HG03520 (cell line): Measurements from ENCODE around the gene INKA2.

ENCODE experiments used
- ATAC-seq: cut with Tn5 transposase; IDR thresholded peaks from one replicate; pipeline ENCODE4 v1.9.1; 2021; ENCODE audit warnings: mild to moderate bottlenecking, moderate library complexity; ENCODE audit not compliant: unreplicated experiment

Gene INKA2

DNA sequence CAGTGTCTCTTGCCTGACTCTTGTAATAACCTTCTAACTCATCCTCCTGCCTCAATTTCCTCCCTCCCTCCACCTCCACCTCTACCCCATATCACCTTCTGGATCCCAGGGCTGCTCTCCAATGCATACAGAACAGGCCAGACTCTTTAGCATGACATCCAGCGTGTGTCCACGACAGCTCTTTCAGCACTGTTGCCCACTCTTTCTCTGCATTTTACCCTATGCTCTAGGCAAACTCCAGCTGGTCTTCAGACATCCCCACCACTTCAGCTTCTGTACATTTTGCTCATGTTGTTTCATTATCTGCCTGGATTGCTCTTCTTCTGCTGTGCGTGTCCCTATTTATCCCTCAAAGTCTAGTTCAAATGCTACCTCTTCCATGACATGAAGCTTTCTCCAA, 4.8 kb downstream of the INKA2 start:
- ATAC-seq, result no peak

DNA sequence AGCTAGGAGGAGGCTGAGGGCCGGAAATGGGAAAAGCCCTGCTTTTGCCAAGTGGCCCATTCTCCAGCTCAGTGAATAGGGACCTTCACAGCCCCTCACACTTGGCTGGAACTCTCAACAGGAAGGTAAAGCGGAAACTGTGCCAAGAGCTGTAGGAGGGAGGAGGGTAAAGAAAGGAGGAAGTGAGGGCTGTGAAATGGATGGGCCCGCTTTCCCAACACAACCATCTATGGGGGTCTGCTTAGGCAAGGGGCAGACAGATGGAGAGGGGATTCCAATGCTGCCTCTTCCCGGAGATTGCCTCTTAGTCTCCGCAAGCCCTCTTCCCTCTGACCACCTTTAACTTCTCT, 5.2 kb downstream of the INKA2 start:
- ATAC-seq, result no peak

DNA sequence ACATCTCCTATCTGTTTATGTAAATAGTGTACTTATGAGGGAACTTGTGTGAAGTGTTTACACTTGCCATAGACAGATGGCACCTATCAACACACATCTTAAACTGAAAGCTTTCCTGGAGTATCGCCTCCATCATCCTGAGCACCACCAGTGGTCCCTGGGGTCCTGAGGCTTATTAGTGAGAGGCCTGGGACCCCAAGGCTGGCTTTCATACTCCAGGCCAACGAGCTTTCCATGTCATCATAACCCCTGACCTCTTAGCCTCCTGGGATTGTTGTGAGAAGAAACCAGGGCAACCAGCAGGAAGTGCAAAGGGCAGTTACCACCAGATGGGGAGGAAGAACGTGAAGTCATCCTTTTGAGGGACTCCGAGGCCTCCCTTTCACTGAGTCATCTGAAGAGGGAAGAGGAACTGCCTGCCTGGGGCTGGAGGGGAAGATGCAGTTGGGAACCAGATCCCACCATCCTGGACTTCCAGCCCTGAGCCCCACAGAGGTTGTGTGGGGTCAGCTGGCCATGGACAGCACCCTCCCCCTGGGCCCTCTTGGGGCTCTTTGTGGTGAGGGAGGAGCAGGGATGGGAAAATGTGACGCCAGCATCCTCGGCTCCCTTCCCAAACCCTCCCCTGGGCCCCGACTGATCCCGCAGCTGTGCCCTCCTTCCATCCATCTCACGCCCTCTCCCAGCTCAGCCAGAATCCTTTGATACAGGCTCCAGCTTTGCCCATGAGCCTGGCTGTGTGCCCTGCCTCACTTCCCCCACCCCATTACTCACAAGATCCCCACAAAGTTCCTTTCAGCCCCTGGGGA, 5.8 kb downstream of the INKA2 start:
- ATAC-seq, result no peak

DNA sequence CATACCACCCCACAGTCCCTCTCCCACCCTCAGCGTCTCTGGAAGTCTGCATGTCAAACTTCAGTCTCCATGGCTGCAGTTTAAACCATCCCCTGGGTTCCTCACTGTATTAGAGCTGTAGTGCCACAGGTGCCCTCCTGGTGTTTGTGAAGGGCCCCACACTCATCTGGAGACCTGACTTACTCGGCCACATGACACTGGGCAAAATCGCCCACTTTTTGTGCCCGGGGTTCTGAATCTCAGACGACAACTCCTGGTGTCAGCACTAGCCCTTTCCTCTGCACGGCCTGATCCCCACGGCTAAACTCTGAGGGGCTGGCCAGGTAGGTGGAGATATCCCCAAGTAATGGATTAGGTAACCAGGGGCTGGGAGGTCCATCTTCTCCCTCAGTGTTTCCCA, 6.5 kb downstream of the INKA2 start:
- no peak for ATAC-seq

DNA sequence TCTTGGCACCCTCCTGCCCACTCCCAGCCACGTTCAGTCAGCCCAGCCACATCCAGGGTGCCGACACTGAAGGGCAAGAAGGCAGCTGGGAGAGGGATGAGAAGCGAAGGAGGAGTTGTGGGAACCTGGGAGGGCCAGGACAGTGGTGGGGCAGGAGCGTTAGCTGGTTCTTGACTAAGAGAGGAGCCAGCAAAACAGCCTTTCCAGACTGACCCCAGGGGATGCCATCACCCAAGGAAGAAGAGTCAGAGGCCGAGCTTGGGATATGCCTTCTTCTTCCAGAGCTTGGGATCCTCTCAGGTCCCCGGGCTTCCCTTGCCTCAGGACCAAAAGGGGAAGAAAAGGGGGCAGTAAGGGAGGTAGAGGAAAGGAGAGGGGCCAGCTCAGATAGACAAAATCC, 7.2 kb downstream of the INKA2 start:
- ATAC-seq, result no peak

DNA sequence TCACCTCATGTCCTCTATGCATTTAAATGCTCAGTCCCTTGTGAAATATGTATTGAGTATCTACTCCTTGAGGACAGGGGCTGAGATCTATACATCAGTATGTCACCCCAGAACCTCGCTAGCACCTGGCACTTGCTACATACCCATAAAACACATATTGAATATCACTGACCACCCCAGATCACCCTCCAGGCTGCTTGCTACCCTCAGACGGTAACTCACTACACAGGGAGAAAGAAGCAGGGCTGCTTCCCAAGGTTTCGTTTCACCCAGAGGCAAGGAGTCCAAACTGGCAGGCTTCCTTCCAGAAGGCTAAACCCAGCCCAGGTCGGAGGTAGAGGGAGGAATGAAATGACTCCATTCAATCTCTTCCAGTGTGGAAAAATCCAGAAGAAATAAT, 8.5 kb downstream of the INKA2 start:
- no peak for ATAC-seq

DNA sequence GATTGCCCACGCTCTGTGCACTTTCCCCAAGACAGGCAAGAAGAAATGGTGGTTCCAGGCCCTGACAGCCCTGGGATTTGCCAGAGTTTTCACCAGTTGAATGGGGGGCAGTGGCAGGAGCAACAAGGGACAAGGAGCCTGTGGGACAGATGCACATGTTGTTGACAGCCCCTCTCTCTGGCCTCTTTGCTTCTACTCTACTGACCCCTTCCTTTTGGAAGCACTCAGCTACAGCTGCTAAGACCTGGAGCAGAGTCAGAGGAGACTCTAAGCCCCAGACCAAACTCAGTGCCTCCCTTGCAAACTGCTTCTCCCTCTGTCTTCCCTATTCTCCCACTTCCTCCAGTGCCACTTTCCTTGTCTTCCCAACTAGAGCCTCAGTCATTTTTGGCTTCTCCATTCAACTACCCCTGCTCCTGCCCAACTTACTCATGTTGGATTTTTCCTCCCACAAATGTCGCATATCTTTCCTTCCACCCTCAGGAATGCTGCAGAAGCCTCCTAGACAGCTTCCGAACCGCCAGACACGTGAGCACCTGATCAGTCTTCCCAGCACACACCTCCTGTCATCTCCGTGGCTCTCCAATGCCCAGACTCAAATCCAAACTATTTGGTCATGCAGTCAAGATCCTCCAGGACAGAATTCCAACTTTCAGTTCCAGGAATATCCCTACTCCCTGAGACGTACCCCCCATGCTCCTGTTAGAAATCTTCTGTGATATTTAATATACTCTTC, 9.1 kb downstream of the INKA2 start:
- no peak for ATAC-seq

DNA sequence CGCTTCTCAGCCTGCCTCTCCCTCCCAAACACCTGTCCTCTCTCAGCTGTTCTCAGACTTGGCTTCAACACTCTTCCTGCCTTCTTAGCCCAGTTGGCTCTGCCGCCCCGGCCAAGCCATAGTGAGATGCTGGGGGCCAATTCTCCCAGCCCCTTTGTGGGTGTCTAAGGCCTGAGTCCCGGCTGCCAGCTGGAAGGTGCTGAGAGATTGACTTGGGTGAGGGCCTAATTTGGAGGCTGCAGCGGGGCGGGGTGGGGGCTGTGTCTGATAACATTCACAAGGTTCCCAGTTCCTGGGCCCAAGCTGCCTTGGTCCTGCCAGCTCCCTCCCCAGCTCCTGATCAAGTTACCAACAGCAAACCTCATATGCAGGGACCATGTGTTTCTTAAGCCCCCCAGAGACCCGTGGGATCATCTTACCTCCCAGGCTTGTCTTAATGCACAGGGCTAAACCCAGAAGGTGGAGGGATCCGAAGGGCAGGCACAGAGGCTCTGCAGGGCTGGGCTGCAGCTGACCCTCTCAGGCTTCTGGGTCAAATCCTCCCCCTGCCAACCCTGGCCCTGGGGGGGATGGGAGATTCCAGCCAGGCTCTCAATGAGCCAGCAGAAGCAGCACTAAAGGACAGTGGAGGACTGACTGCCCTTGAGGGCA, 9.8 kb downstream of the INKA2 start:
- ATAC-seq, result no peak

DNA sequence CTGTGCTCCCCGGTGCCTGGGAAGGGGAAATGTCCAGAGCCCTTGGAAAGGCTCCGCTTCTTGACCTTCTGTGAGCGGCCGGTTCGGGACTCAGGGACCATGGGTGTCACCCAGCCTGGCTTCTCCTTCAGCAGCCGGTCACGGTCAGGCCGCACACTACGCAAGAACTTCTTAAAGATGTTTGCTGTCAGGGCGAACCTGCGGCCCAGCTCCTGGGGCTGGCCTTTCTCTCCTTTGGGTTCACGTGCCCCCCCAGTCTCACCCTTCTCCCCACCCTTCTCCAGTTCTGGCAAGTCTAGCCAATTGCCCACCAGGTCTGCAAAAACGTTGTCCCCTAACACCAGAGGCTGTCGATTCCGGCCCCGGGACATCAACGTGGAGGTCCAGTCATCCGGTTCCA, 12.1 kb downstream of the INKA2 start:
- no peak for ATAC-seq

DNA sequence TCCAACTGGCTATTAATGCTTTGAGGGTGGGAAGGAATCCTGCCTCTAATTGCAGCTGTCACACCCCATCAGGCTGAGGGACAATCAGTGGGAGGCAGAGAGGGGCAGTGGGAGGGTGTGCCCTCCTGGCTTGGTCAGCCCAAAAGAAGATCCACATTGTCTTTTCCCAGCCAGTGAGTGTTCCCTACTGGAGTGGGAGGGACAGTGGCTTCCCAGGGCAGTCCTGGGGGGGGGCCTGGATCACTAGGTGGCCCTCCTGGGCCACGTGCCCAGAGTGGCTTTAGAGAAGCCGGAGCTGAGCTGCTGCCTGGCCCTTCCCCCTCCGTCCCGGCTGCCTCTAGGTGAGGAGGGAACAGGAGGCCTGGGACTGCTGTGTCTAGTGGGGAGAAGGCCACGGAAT, 14.0 kb downstream of the INKA2 start:
- no peak for ATAC-seq

DNA sequence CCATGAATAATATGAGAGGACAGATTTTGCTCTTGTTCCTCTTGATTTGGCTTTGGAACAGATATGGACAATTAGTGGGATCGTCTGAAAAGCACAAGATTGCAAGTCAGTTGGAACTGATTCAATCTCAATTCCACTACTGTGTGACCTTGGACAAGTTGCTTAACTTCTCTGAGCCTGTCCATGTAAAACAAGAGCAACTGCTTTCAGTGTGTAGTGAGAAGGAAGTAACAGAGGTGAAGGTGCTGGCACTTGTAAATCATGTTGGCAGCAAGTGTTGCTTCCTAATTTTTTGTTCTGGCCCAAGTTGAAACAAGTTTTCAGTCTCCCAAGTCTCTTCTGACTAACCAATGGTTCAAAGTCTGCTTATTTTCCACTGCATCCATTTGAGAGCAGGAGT, 15.3 kb downstream of the INKA2 start:
- ATAC-seq, result no peak

DNA sequence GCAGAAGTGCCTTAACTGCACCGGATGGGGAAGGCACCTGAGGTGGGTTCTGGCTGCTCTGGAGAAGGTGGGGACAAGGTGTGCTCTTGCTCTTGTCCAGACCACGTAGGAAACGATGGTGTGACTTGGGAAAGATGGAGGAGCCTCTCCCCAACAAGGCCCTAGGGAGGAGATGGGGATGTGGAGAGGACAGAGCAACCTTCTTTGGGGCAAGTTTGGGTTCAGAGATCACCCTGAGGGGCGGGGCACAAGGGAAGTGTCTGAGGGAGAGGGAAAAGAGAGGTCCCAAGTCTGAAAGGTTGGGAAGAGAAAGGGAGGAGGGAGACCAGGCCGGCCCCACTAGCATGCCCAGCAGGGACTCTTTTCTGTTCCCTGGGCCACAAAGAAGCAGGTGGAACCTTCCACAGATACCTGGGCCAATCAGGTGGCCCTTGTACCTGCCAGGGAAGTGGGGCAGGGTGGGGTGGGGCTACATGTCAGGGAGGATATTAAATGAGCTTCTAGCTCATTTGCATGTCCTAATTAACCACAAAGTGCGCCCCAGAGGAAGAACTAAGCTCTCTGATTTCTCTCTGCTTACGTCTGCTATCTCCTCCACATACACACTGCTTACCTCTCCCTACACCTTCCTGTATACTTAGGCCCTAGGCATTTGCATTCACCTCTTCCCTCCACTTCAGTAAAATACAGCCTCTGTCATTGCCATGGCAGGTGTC, 15.9 kb downstream of the INKA2 start:
- no peak for ATAC-seq

DNA sequence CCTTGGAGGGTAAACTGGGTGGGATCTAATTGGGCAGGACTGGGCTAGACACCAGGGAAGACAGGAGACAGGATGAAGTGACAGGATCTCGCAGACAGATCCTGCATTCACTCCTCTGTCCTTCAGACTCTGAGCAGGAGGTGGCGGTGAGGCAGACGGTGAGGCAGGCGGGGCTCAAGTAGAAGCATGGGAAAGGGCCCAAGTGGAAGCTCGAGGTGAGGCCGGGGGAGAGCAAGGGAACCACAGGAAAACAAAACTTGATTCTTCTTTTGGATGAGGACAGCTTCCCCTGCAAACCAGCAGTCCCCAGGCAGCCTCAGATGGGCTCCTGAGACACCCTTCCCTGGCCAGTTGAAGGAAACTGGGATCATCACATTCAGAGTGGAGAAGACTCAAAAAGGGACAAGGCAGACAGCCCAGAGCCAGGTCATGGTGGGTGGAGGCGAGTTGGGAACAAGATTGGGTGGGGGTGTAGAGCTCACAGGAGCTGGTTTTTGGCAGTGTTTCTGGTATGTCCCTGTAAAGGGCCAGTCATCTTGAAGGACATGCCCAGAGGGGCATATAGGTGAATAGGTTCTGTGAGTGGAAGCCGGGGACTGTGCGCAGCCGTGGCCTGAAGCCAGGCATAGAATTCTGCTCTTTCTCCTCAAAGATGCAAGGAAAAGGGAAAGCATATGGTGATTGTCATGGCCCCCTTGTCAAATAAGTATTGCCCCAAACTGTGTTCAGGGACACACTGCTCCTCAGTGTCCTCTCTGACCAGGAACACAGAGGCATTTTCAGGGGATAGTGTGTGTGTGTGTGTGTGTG, 18.0 kb downstream of the INKA2 start:
- no peak for ATAC-seq

DNA sequence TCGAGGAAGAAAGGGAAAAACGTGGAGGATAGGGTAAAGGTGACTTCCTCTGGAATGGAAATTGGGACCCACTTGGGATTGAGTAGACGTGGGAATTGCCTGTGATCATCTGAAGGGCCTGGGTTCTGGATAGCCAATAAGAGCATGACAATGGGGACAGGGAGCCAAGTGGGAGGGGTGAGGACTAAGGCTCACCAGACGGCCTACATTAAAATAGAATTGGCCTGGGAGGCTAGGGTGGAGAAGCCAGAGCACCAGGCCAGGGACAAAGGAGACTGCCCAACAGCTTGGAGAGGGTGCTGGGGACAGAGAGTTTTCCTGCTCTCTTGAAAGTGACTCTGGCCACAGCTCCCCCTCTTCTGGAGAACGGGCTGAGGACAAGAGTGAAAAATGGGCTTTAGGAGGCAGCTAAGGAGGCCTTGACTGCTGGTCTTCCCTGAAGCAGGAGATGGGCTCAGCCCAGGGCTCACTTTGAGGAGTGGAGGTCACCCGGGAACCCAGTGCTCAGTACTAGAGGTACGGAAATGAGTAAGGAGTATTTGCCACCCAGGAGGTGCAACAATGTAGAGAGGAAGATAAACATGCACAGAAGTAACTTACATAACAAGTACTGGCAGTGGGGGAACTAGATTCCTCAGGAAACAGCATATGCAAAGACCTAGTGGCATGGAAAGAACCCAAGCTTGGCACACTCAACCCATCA, 18.8 kb downstream of the INKA2 start:
- no peak for ATAC-seq

DNA sequence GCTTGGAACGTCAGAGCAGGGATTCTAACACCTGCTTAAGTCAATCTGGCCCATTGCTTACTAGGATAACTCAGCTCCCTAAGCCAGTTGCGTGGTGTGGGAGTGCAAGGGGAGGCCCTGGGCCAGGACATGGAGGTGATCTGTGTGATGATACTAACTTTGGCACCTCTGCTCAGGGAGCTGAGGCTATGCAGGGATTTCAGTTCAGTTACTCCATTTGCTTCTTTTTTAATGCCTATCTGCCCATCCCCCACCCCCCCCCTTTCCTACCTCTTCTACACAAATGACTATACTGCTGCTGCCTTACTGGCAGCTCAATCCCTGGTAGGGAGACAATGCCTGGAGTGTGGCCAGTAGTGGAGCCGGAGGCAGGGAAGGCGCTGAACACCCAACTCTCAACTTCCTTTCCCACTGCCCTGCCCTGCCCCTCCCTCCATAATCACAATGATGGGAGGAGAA, 19.5 kb downstream of the INKA2 start:
- no peak for ATAC-seq

DNA sequence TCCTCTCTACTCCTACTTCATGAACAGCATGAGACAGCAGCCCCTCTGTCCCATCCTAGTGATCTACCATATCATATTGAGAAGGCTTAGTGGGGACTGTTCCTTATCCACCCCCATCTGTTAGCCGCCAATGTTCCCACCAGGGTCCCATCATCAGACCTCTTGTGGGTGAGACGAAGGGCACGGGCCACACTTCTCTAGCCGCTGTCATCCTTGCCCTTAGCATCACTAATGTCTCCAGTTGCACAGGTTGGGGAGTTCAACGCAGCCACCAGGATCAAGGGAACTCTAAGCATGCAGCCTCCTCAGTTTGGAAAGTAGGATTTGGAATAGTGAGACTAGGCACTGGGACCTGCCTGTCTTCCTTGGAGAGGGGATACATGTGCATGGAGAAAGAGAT, 20.1 kb downstream of the INKA2 start:
- no peak for ATAC-seq

DNA sequence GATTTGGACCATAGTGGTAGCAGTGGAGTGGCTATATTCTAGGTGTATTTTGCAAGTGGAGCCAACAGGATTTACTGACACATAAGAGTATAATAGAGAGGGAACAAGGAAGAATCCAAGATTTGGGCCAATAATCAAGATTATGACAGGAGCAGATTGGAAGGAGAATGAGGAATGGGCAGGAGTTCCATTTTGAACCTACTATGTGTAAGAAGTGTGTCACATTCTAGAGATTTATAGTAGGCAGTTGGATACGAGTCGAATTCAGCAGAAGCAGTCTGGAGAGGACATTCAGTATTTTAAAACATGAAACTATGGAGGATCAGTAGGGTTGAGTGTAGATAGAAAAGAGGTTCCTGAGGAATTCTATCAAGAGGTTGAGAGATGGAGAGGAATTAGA, 21.7 kb downstream of the INKA2 start:
- no peak for ATAC-seq

DNA sequence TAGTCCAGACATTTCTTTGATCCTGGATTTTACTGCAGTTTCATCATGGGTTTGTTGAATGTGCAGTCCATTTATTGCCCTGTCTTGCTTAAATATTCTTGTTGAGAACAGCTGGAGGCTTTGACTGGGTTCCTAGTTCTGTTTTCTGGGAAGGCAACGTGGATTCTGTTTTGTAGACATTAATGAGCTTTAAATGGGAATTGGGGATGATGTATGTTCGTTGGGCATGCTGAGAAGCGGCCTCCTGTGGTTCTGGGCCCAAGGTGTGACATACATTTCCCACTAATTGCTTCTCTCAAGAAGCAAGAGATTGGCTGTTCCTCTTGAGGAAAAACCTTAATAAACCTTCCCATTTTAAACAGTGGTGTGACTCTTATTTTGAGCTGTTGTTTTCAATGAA, 22.9 kb downstream of the INKA2 start:
- ATAC-seq, result no peak

DNA sequence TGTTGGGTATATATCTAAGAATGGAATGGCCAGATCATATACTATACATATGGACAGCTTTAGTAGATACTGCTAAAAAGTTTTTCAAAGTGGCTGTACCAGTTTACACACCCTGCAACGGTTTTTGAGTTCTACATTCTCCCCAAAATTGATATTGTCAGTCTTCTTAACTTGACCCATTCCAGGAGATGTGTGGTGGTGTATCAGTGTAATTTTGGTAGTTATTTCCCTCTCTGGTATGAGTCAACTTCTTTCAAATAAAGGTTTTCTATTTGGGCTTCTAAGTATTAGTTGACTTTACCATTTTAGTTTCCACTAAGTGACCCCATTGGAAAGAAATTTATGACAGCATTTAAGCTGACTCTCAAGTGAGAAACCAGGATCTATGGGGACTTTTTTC, 29.2 kb downstream of the INKA2 start:
- ATAC-seq, result no peak

DNA sequence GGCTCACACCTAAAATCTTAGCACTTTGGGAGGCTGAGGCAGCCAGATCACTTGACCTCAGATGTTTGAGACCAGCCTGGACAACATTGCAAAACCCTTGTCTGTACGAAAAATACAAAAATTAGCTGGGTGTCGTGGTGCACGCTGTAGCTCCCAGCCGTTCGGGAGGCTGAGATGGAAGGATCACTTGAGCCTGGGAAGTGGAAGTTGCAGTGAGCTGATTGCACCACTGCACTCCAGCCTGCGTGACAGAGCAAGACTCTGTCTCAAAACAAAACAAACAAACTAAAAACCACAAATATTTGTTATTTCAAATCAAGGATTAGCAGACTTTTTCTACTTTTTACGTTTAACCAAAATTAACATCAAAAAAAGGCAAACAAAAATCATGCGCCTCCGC, 31.3 kb downstream of the INKA2 start:
- no peak for ATAC-seq
